Activated naive CD8-positive, alpha-beta T cell treated with anti-CD3 and anti-CD28 coated beads, Interleukin-2, amount 10 ng/mL, durations not matched to agents 7 days and 5 days (primary cell): ENCODE results near the gene SOX6. TPM values are rescaled to one million over a fixed set of nuclear protein-coding genes. Genes with fewer than 3 reads are reported as not detected.

Experiments
- ATAC-seq: fragments of 150-1000 bp; cut with Tn5 transposase; one replicate; pipeline ENCODE4 v1.10.0; 2021; ENCODE audit warnings: low read depth, moderate library complexity
- POLR2A ChIA-PET: fragments of 350-600 bp; sonication (Branson Sonifier 250); formaldehyde crosslinking; loops from one replicate; lab custom pipeline; 2021; ENCODE audit warnings: antibody characterized with exemption; lab: Charles Lee
- DNase-seq: peaks from one replicate; pipeline ENCODE4 v3.0.0; 2021
- H3K27ac Mint-ChIP-seq: one replicate; pipeline ENCODE4 v1.8.0; 2022; ENCODE audit warnings: mild to moderate bottlenecking, mixed read lengths
- H3K27me3 Mint-ChIP-seq: one replicate; pipeline ENCODE4 v1.8.0; 2022; ENCODE audit warnings: mild to moderate bottlenecking, moderate library complexity, mixed read lengths
- H3K36me3 Mint-ChIP-seq: one replicate; pipeline ENCODE4 v1.8.0; 2021; ENCODE audit warnings: mild to moderate bottlenecking, mixed read lengths
- H3K4me1 Mint-ChIP-seq: one replicate; pipeline ENCODE4 v1.8.0; 2021; ENCODE audit warnings: mixed read lengths
- H3K4me3 Mint-ChIP-seq: one replicate; pipeline ENCODE4 v1.8.0; 2022; ENCODE audit warnings: mild to moderate bottlenecking, moderate library complexity, mixed read lengths
- H3K9me3 Mint-ChIP-seq: one replicate; pipeline ENCODE4 v1.8.0; 2021; ENCODE audit warnings: mixed read lengths
- total RNA-seq, 2 experiments: library from RNA; stranded (reverse); gene quantifications; one replicate each; pipeline ENCODE4 v1.2.3, GENCODE V29; 2021

The SOX6 gene
- total RNA-seq, 2 experiments from 2014 or later = not detected

DNA sequence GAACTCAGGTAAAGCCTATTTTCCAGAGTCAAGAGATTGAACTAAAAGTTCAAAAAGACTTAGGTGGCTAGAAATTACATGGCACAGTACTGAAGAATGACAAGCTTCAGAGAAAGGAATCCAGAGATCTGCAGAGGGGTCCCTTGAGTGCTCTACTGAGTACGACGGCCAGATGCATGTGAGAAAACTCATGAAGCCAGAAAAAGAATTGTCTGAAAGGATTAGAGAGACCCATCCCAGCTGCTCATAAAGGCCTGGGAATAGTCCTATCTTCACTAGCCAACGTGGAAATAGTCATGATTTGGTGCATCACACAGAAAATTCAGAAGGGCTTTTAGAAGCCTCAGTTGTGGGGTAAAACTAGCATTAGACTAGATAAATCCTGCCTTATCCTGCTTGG, 91.3 kb downstream of the SOX6 start:
- ATAC-seq (no peak), DNase-seq (no peak)
- POLR2A ChIA-PET = no interaction called here
- Mint-ChIP-seq H3K27me3 (no peaks in the 10 kb centered on the region), H3K27ac (no peak overlapping the region), H3K9me3 (no peaks in the 10 kb centered on the region), H3K4me1 (no peaks in the 10 kb centered on the region), H3K4me3 (no peak overlapping the region), H3K36me3 (no peaks in the 10 kb centered on the region)

DNA sequence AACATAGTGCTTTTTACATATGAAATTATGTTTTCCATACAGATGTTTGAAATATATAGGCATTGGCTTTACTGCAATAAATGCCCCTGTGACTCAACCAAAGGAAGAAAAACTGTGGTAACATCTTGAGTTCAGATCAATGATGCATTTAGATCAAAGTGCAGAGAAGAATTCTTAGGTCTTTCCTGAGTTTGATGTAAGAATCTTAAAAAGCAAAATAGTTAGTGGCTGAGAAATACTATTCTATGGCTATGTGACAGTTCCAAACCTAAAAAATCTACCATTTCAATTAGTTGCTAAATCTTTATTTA, 93.7 kb downstream of the SOX6 start:
- H3K4me1 Mint-ChIP-seq = no peaks in the 10 kb centered on the region
- DNase-seq = no peak
- no peaks in the 10 kb centered on the region for H3K9me3 Mint-ChIP-seq
- no peaks in the 10 kb centered on the region for H3K36me3 Mint-ChIP-seq
- no peaks in the 10 kb centered on the region for H3K27me3 Mint-ChIP-seq
- ATAC-seq = no peak
- POLR2A ChIA-PET = no interaction called here
- no peak overlapping the region for H3K27ac Mint-ChIP-seq
- no peak overlapping the region for H3K4me3 Mint-ChIP-seq

DNA sequence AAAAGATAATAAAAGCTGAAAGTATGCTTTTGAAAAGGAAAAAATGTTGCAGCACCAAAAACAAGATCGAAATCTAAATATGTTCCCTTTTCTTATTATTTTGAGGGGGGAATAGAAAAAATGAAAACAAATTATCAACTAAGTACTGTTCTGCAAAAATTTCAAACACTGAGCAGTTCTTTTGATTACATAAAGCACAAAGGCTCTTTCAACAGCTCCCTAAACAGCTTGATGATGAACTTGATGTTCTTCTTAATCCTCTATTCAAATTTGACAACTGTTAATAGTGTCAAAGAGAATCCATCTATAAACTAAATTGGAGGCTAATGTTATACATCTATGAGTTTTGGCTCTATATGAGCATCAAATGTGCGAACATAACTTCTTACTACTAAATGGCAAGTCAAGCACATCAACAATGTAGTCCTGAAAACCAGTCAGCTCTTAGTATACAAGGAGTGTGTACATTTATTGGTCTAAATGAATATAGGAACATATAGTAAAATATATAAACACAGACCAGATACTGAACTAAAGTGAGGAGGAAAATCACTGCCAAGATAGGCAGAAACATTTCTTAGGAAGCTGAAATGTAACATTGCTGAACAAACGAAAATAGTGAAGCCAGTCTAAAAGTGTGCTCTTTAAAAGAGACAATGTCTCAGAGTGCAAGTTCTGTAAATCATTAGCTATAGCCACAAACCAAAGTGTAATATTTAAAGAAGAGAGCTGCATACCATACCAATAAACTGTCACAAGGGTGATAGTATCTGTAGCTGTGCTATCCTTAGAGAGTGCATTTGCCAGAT, 94.3 kb downstream of the SOX6 start:
- Mint-ChIP-seq H3K27ac (no peak overlapping the region), H3K4me1 (no peaks in the 10 kb centered on the region), H3K4me3 (no peak overlapping the region), H3K9me3 (no peaks in the 10 kb centered on the region), H3K27me3 (no peaks in the 10 kb centered on the region), H3K36me3 (no peaks in the 10 kb centered on the region)
- DNase-seq = no peak
- POLR2A ChIA-PET = no interaction called here
- no peak for ATAC-seq

DNA sequence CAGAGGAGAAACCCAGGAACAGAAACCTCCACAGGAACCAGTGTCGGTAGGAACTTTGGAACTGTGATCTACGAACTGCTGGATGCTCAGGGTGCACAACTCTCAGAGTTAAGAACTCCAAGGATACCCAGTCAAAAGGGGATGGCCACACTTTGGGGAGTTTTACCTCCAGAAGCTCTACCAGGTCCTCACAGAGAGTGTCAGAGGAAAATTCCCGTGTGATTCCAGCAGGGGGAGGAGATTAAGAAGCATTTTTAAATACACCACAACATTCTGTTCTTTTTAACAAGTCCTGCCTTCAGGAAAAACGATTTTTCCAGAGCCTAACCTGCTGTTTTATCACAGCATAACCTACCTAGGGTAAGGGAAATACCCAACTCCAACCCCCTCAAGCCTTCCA, 104.0 kb downstream of the SOX6 start:
- Mint-ChIP-seq H3K9me3 (peaks cover 3% of the 10 kb centered on the region), H3K4me3 (no peak overlapping the region), H3K27ac (no peak overlapping the region), H3K4me1 (no peaks in the 10 kb centered on the region), H3K36me3 (no peaks in the 10 kb centered on the region), H3K27me3 (no peaks in the 10 kb centered on the region)
- DNase-seq = no peak
- POLR2A ChIA-PET = no interaction called here
- no peak for ATAC-seq

DNA sequence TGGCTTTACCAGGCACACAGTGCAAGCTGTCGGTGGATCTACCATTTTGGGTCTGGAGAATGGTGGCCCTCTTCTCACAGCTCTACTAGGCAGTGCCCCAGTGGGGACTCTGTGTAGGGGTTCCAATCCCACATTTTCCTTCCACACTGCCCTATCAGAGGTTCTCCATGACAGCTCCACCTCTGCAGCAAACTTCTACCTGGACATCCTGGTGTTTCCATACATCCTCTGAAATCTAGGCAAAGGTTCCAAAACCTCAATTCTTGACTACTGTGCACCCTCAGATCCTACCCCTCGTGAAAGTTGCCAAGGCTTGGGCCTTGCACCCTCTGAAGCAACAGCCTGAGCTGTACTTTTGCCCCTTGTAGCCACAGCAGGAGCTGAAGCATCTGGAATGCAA, 108.1 kb downstream of the SOX6 start:
- DNase-seq (no peak), ATAC-seq (no peak)
- Mint-ChIP-seq H3K27ac (no peak overlapping the region), H3K27me3 (no peaks in the 10 kb centered on the region), H3K36me3 (no peaks in the 10 kb centered on the region), H3K9me3 (peaks cover 3% of the 10 kb centered on the region), H3K4me3 (no peak overlapping the region), H3K4me1 (no peaks in the 10 kb centered on the region)
- POLR2A ChIA-PET = no interaction called here

DNA sequence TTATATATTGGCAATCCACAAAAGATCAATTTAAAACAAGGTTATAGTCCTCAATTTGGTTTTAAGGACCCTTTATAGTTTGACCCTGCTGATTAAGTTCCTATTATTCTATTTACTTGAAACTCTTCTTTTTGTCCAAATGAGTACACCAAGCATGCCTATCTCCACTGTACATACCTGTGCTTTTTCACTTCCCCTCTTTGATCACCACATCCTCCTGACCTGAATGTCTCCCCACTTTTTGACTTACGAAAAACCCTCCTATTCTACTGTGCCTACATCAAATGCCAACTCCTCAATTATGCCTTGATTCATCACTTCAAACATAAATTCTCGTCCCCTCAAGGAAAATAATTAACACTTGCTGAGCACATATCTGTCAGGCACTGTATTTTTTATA, 113.5 kb downstream of the SOX6 start:
- H3K36me3 Mint-ChIP-seq = no peaks in the 10 kb centered on the region
- H3K4me1 Mint-ChIP-seq = no peaks in the 10 kb centered on the region
- ATAC-seq (no peak), DNase-seq (no peak)
- H3K9me3 Mint-ChIP-seq = no peaks in the 10 kb centered on the region
- POLR2A ChIA-PET = no interaction called here
- H3K4me3 Mint-ChIP-seq = no peak overlapping the region
- no peaks in the 10 kb centered on the region for H3K27me3 Mint-ChIP-seq
- no peak overlapping the region for H3K27ac Mint-ChIP-seq

DNA sequence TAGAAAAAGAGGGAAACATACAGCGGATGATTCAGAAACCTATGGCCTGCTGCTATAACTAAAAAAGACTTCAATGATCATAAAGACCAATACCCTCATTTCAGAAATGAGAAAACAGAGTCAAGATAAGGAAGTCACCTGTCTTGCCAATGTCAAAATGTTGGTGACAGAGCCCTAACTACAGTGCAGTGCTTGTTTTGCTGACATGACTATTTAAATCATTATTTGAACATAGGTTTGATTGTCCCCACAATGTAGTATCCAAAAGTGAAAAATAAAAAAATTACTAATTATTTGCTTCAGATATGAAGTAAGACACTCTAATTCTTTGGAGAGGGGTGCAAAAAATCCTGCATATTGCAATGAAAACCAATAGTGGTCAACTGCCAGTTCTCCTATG, 115.7 kb downstream of the SOX6 start:
- Mint-ChIP-seq H3K36me3 (no peaks in the 10 kb centered on the region), H3K4me3 (no peak overlapping the region), H3K27ac (no peak overlapping the region), H3K4me1 (no peaks in the 10 kb centered on the region), H3K9me3 (no peaks in the 10 kb centered on the region), H3K27me3 (no peaks in the 10 kb centered on the region)
- no peak for DNase-seq
- no peak for ATAC-seq
- POLR2A ChIA-PET = no interaction called here

DNA sequence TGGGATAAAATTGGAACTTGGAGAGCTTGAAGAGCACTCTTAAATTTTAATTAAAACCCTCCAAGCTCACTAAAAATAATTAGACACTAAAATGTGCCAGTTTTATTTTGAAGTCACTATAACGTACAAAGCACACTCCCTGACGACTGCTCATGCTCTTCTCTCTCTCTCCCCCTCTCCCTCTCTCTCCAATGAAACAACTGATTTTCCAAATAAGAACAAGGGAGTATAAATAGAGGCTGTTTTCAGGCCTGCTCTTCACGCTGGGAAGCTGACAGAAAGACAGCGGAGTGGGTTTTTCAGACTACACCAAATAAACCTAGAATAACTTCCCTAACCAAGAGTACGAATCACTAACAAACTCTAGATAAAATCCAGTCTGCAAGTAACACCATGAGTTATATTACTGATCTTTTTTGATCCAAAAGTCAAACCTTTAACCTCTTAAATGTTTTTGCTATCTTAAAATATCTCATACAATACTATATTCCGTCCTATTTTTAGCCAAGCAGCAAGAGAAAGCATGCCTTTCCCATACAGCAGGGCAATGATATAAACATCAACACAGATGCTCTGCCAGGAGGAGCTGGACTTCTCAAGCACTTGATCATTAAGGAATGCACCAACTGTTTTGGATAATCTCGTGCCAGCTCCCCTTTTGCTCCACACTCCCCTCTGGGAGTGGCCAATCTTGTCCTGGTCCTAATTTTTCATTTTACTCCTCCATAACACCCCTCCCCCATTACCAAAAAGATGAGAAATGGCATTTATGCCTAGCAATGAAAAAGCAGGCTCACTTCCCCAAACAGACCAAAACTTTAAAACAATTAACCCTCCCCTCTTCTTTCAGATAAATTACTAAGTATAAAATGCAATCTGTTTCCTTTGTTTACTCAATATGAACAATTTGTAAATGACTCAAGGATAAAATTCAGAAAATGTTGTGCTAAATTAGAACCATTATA, 116.9 kb downstream of the SOX6 start:
- no peaks in the 10 kb centered on the region for H3K4me1 Mint-ChIP-seq
- no peaks in the 10 kb centered on the region for H3K9me3 Mint-ChIP-seq
- no peak for ATAC-seq
- H3K4me3 Mint-ChIP-seq = no peak overlapping the region
- no peak for DNase-seq
- H3K27me3 Mint-ChIP-seq = no peaks in the 10 kb centered on the region
- no peaks in the 10 kb centered on the region for H3K36me3 Mint-ChIP-seq
- POLR2A ChIA-PET = no interaction called here
- H3K27ac Mint-ChIP-seq = no peak overlapping the region

DNA sequence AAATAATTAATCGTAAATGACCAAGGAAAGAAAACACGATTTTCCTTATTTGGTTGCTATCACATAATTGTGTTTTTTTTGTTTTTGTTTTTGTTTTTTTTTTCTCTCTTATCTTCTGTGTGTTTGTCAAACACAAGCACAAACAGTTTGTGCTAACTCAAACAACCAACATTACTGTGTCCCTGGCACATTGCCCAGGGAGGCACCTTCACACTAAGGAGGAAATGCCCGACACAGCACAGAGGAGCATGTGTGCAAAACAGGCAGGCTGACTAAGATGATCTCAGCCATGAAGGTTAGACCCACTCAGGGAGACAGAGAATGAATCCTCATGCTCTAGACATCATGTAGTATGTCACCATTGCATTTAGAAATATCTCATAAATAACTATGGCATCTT, 130.1 kb downstream of the SOX6 start:
- POLR2A ChIA-PET = no interaction called here
- Mint-ChIP-seq H3K9me3 (no peaks in the 10 kb centered on the region), H3K27ac (no peak overlapping the region), H3K27me3 (no peaks in the 10 kb centered on the region), H3K4me1 (no peaks in the 10 kb centered on the region), H3K4me3 (no peak overlapping the region), H3K36me3 (no peaks in the 10 kb centered on the region)
- ATAC-seq = no peak
- no peak for DNase-seq

DNA sequence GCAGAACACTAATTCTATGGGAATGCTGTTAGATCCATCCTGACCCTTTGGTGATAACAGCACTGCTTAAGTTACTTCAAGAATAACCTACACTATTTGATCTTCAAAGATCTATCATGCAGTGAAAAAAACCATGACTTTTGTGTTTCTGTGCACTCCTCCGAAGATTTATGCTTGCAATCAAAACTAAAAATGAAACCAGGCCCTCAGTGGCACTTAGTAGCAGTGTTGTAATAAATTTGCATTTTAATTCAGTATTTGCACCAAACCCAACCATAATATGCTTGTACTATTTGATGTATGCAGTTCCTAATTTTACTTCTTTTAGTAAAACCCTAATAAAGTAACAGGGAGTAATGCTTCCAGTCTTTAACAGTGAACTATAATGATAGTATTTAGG, 130.7 kb downstream of the SOX6 start:
- Mint-ChIP-seq H3K4me3 (no peak overlapping the region), H3K27ac (no peak overlapping the region), H3K27me3 (no peaks in the 10 kb centered on the region), H3K4me1 (no peaks in the 10 kb centered on the region), H3K36me3 (no peaks in the 10 kb centered on the region), H3K9me3 (peaks cover under 1% of the 10 kb centered on the region)
- POLR2A ChIA-PET = no interaction called here
- ATAC-seq = no peak
- DNase-seq = no peak

DNA sequence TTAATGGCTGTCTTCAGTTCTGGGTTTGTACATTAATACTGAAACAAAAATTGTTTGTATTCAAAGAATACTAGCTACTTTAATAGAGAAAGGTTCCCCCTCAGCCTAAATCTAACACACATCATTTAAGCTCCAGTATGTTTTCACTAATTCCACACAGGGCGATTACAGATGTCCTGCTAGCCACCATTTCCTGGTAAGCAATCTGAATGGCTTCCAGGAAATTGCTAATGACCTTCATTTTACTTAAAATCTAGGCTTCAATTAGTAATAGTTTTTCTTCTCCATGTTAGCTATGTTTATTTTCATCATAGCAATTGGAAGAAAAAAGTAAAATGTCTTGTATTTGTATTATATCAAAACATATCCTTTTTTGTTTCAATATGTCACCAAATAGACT, 132.8 kb downstream of the SOX6 start:
- Mint-ChIP-seq H3K27me3 (no peaks in the 10 kb centered on the region), H3K9me3 (peaks cover 1% of the 10 kb centered on the region), H3K27ac (no peak overlapping the region), H3K4me1 (no peaks in the 10 kb centered on the region), H3K4me3 (no peak overlapping the region), H3K36me3 (no peaks in the 10 kb centered on the region)
- DNase-seq (no peak), ATAC-seq (no peak)
- POLR2A ChIA-PET = no interaction called here

DNA sequence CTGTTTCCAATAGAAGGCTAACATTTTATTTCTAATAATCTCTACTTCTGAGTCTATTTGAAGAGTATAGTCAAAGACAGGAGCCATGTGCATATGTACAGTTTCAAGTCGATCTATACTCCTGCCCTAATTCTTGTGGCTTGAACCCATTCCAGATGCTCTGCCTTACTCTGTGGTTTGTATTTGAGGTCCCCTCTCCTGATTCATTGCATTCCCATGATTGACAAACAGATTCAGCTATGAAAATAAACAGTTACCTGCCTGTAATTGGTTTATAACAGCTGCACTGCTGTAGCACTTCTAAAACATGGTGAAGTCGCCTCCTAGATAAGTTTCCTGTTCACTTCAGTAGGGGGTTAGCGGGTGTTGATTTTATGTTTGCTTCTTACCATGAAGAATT, 138.7 kb downstream of the SOX6 start:
- H3K36me3 Mint-ChIP-seq = no peaks in the 10 kb centered on the region
- POLR2A ChIA-PET = no interaction called here
- no peak overlapping the region for H3K4me3 Mint-ChIP-seq
- no peaks in the 10 kb centered on the region for H3K4me1 Mint-ChIP-seq
- ATAC-seq = no peak
- H3K27ac Mint-ChIP-seq = no peak overlapping the region
- peaks cover 1% of the 10 kb centered on the region for H3K9me3 Mint-ChIP-seq
- H3K27me3 Mint-ChIP-seq = no peaks in the 10 kb centered on the region
- DNase-seq = no peak

DNA sequence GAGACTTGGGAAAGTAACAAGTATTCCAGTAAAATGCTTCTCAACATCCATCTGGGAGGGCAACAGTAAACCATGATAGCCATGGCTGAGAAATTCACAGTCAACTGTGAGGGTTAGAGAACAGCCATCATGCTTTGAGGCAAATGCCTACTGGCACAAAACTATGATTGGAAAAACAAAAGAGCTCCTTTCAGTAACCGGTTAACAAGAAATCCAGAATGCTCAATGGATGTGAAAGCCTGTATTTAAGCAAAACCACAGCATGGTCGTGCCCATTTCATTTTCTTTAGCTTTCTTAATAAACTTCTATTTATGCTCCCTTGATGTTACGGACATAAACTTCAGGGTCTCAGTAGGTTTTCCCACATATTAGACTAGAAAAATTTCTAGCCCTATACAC, 139.5 kb downstream of the SOX6 start:
- no peaks in the 10 kb centered on the region for H3K4me1 Mint-ChIP-seq
- H3K36me3 Mint-ChIP-seq = no peaks in the 10 kb centered on the region
- POLR2A ChIA-PET = no interaction called here
- DNase-seq (no peak), ATAC-seq (no peak)
- no peaks in the 10 kb centered on the region for H3K27me3 Mint-ChIP-seq
- peaks cover 1% of the 10 kb centered on the region for H3K9me3 Mint-ChIP-seq
- H3K27ac Mint-ChIP-seq = no peak overlapping the region
- H3K4me3 Mint-ChIP-seq = no peak overlapping the region

DNA sequence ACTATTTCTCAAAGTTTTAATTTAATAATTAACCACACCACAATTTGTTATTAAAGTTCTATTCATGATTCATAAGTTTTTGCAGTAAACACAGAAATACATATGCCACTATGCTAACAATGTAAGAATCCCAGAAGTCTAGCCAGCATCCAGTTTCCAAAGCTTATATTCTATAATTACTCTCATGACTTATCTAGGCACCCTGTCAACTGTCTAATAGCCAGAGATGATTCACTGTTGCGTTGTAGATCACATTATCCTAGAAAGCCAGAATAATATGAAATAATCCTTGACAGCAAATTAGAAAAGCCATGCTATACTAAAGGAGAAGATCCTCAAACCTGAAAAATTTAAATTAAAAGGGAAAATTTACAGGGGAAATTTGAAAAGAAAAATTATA, 141.0 kb downstream of the SOX6 start:
- POLR2A ChIA-PET = no interaction called here
- no peak for ATAC-seq
- no peak for DNase-seq
- Mint-ChIP-seq H3K9me3 (no peaks in the 10 kb centered on the region), H3K27me3 (no peaks in the 10 kb centered on the region), H3K4me3 (no peak overlapping the region), H3K4me1 (no peaks in the 10 kb centered on the region), H3K36me3 (no peaks in the 10 kb centered on the region), H3K27ac (no peak overlapping the region)
